Endothelial cell of umbilical vein (primary cell): ENCODE results near the gene ARF1. TPM values are rescaled to one million over a fixed set of nuclear protein-coding genes. Genes with fewer than 3 reads are reported as not detected.

Experiments
- BruUV-seq: library from RNA; stranded (reverse); fragments of 400-500 nt; replicated peaks from 2 replicates; lab custom pipeline; 2021; lab: Mats Ljungman, UMichigan
- CTCF ChIA-PET: fragments of 300-600, 350-600 bp; sonication (Branson Sonifier 250); formaldehyde crosslinking; loops from one replicate; lab custom pipeline; 2021; ENCODE audit warnings: antibody characterized with exemption, inconsistent platforms; lab: Charles Lee
- POLR2A ChIA-PET: fragments of 300-600, 350-600 bp; sonication (Branson Sonifier 250); formaldehyde crosslinking; loops from one replicate; lab custom pipeline; 2021; ENCODE audit warnings: antibody characterized with exemption, inconsistent platforms; lab: Charles Lee
- DNase-seq: peaks from one replicate; pipeline ENCODE4 v3.0.0-alpha.2; 2011; ENCODE audit warnings: low read depth, low spot score
- FAIRE-seq: peaks from 2 replicates; lab custom pipeline; 2011; peaks lifted over from hg19 to GRCh38; lab: Jason Lieb, UNC
- H2AFZ ChIP-seq: 2 replicates; pipeline ENCODE4 v1.6.0; 2012; ENCODE audit warnings: low read depth, low read length, control low read depth, inconsistent platforms
- H3K27ac ChIP-seq: 2 replicates; pipeline ENCODE4 v1.5.1; 2011; ENCODE audit warnings: low read depth, mild to moderate bottlenecking, control low read depth, low read length, moderate library complexity; ENCODE audit not compliant: insufficient read depth
- H3K27me3 ChIP-seq, 2 experiments: 2 replicates each; pipeline versions ENCODE4 v1.6.0 to v1.6.1; 2011; ENCODE audit warnings: low read length in 2 of 2, mixed read lengths in 1 of 2; ENCODE audit not compliant: control insufficient read depth in 2 of 2, insufficient read depth in 2 of 2
- H3K36me3 ChIP-seq, 2 experiments: 2 replicates in 1 of 2; 3 replicates in 1 of 2; pipeline ENCODE4 v1.5.1; 2011; ENCODE audit warnings: low read length in 2 of 2, mild to moderate bottlenecking in 1 of 2, moderate library complexity in 1 of 2; ENCODE audit not compliant: control insufficient read depth in 2 of 2, insufficient read depth in 2 of 2; ENCODE audit errors: extremely low read depth in 1 of 2
- H3K4me1 ChIP-seq: 3 replicates; pipeline ENCODE4 v1.5.1; 2011; ENCODE audit warnings: mild to moderate bottlenecking, low read length; ENCODE audit not compliant: control insufficient read depth, insufficient read depth; ENCODE audit errors: extremely low read depth
- H3K4me2 ChIP-seq: 2 replicates; pipeline ENCODE4 v1.6.1; 2011; ENCODE audit warnings: low read length, control low read depth, mixed read lengths; ENCODE audit not compliant: insufficient read depth
- H3K4me3 ChIP-seq, 3 experiments: fragments of 200-600 bp in 1 of 3; sonication (generic), shearing (Covaris generic) in 1 of 3; replicated peaks in 1 of 3; 2 replicates each; pipeline ENCODE4 v1.5.1; 2011 to 2016; ENCODE audit warnings: control low read depth in 3 of 3, low read length in 3 of 3, mild to moderate bottlenecking in 2 of 3, inconsistent platforms in 1 of 3, low read depth in 1 of 3, moderate library complexity in 1 of 3; ENCODE audit not compliant: insufficient read depth in 1 of 3
- H3K79me2 ChIP-seq: 2 replicates; pipeline ENCODE4 v1.6.0; 2012; ENCODE audit warnings: low read length, inconsistent platforms; ENCODE audit not compliant: control insufficient read depth, insufficient read depth
- H3K9ac ChIP-seq: replicated peaks from 2 replicates; pipeline ENCODE3; 2011; ENCODE audit warnings: low read length, control low read depth; ENCODE audit not compliant: insufficient read depth; ENCODE audit errors: extremely low read depth
- H3K9me1 ChIP-seq: replicated peaks from 3 replicates; pipeline ENCODE4 v1.6.0; 2011; ENCODE audit warnings: mild to moderate bottlenecking, low read length; ENCODE audit not compliant: control insufficient read depth, insufficient read depth; ENCODE audit errors: extremely low read depth
- H3K9me3 ChIP-seq: replicated peaks from 2 replicates; pipeline ENCODE4 v1.5.1; 2012; ENCODE audit warnings: low read length, inconsistent platforms; ENCODE audit not compliant: control insufficient read depth, insufficient read depth
- H4K20me1 ChIP-seq: replicated peaks from 2 replicates; pipeline ENCODE3; 2011; ENCODE audit warnings: mild to moderate bottlenecking, low read length; ENCODE audit not compliant: control insufficient read depth, insufficient read depth; ENCODE audit errors: extremely low read depth
- CTCF ChIP-seq, 2 donors: IDR thresholded peaks; 1 replicate in 1 of 2; 2 replicates in 1 of 2; pipeline ENCODE4 v1.5.1; 2011; ENCODE audit warnings: low read length in 2 of 2, mild to moderate bottlenecking in 2 of 2, moderate library complexity in 2 of 2, control low read depth in 1 of 2, inconsistent platforms in 1 of 2, low read depth in 1 of 2; ENCODE audit not compliant: insufficient read depth in 1 of 2; ENCODE audit errors: extremely low read depth in 1 of 2
- EZH2 ChIP-seq: IDR thresholded peaks from 2 replicates; pipeline ENCODE4 v1.6.1; 2012; ENCODE audit warnings: borderline replicate concordance, low read depth, mild to moderate bottlenecking, moderate library complexity, low read length, inconsistent platforms; ENCODE audit not compliant: severe bottlenecking
- FOS ChIP-seq: IDR thresholded peaks from 2 replicates; pipeline ENCODE4 v1.6.1; 2011; ENCODE audit warnings: mild to moderate bottlenecking, low read length, moderate library complexity, borderline replicate concordance; ENCODE audit not compliant: insufficient read depth
- GATA2 ChIP-seq: IDR thresholded peaks from 2 replicates; pipeline ENCODE4 v1.7.0; 2011; ENCODE audit warnings: low read depth, mild to moderate bottlenecking, moderate library complexity, mixed read lengths, low read length; ENCODE audit not compliant: insufficient read length, insufficient read depth
- JUN ChIP-seq: IDR thresholded peaks from 2 replicates; pipeline ENCODE4 v1.6.1; 2011; ENCODE audit warnings: borderline replicate concordance, low read depth; ENCODE audit not compliant: insufficient read length, insufficient read depth
- MAX ChIP-seq: IDR thresholded peaks from 2 replicates; pipeline ENCODE4 v1.6.1; 2011; ENCODE audit not compliant: insufficient read depth, insufficient read length
- MYC ChIP-seq: IDR thresholded peaks from one replicate; pipeline ENCODE4 v1.6.1; 2011; ENCODE audit warnings: mild to moderate bottlenecking, low read depth, low read length
- POLR2A ChIP-seq: IDR thresholded peaks from 2 replicates; pipeline ENCODE4 v1.6.1; 2012; ENCODE audit warnings: low read depth, mild to moderate bottlenecking, control low read depth, low read length
- POLR2AphosphoS5 ChIP-seq: IDR thresholded peaks from 2 replicates; pipeline ENCODE4 v1.6.1; 2012; ENCODE audit warnings: low read depth, mild to moderate bottlenecking, control low read depth, low read length, moderate library complexity; ENCODE audit not compliant: insufficient read depth
- dilution Hi-C: fragments of 300-500 bp; cut with MboI; formaldehyde crosslinking; loops from one replicate; pipeline ENCODE4 v1.15.0; 2019; ENCODE audit warnings: low sequenced_read_pairs; ENCODE audit not compliant: extremely low pct_ligation_motif_present
- intact Hi-C: fragments of 100-400 bp; cut with micrococcal nuclease; formaldehyde crosslinking; loops from one replicate; pipeline ENCODE4 v1.10.0; 2022
- polyA plus RNA-seq, 4 experiments: library from polyadenylated mRNA; depleted of rRNA in 3 of 4; stranded (reverse) in 3 of 4; unstranded in 1 of 4; fragments of >200 nt; gene quantifications; 2 replicates each; pipeline versions ENCODE4 v1.2.1 to v1.2.3, GENCODE V29; 2011 to 2012; ENCODE audit warnings: missing spikeins in 1 of 4
- total RNA-seq: library from RNA; stranded (reverse); gene quantifications from 2 replicates; pipeline ENCODE4 v1.2.3, GENCODE V29; 2021

ARF1 gene
- total and polyA plus RNA-seq, 2 donors (not counting 3 experiments of a cell fraction or from before 2014, with no cell fraction given) = 499 to 844 TPM

- intact Hi-C loops = loop anchor here (1.0 to 10.0 kb wide), 7 partner anchors 49 to 384 kb away; no protein-coding TSS in a partner anchor
- no TSS peak for BruUV-seq
- Histone ChIP-seq H3K9me1 (no peaks in the 10 kb centered on the region), H4K20me1 (no peaks in the 10 kb centered on the region), H3K4me2 (no peak overlapping the region), H2AFZ (no peak overlapping the region), H3K9me3 (no peaks in the 10 kb centered on the region), H3K27me3 (peaks cover 16 to 19% of the 10 kb centered on the region in 2 experiments), H3K79me2 (no peaks in the 10 kb centered on the region), H3K36me3 (no peaks in the 10 kb centered on the region), H3K9ac (no peak overlapping the region), H3K4me3 (no peak overlapping the region), H3K4me1 (no peaks in the 10 kb centered on the region), H3K27ac (no peak overlapping the region)
- POLR2A ChIA-PET = no interaction called here
- dilution Hi-C loops = no loop called here
- DNase-seq = no peak
- CTCF ChIA-PET = interaction anchor here (1.2 to 4.0 kb wide), 3 partner anchors 10 to 132 kb away, joined by 3 to 43 read pairs (median 4); partner anchors contain the start of gene IBA57
- TF ChIP-seq MYC = no peak
- no peak for TF ChIP-seq EZH2
- no peak for TF ChIP-seq POLR2AphosphoS5
- TF ChIP-seq MAX = no peak
- no peak for TF ChIP-seq FOS
- TF ChIP-seq POLR2A = no peak
- no peak for TF ChIP-seq JUN
- TF ChIP-seq CTCF (IDR thresholded peaks at IDR 0.05; ENCODE audit: extremely low read depth in 1 of 2, insufficient read depth in 1 of 2, low read depth in 1 of 2, low read length in 2 of 2) = no peak
- TF ChIP-seq GATA2 = no peak
- no peak for FAIRE-seq
Observed at GRCh38 chr1:228131766-228132165, 49.3 kb downstream of the ARF1 start.
